Trophoblast cell (in vitro differentiated cells and primary cell): Measurements from ENCODE around the gene RALGAPB.

ENCODE experiments used
- DNase-seq, 2 donors: peaks; one replicate each; pipeline ENCODE4 v3.0.0-alpha.2; 2016
- H2AFZ ChIP-seq: 2 replicates; pipeline ENCODE4 v1.6.1; 2013; ENCODE audit warnings: low read length, moderate library complexity, mild to moderate bottlenecking; ENCODE audit not compliant: insufficient read depth, poor library complexity
- H2AK5ac ChIP-seq: 2 replicates; pipeline ENCODE4 v1.6.1; 2013; ENCODE audit warnings: mild to moderate bottlenecking, low read length
- H2BK120ac ChIP-seq: 2 replicates; pipeline ENCODE4 v1.6.1; 2013; ENCODE audit warnings: low read length, mild to moderate bottlenecking, moderate library complexity; ENCODE audit not compliant: insufficient read depth, poor library complexity
- H2BK12ac ChIP-seq: 2 replicates; pipeline ENCODE4 v1.6.1; 2013; ENCODE audit warnings: mild to moderate bottlenecking, low read length, moderate library complexity
- H2BK5ac ChIP-seq: 2 replicates; pipeline ENCODE4 v1.6.1; 2013; ENCODE audit warnings: low read length, low read depth, moderate library complexity, mild to moderate bottlenecking; ENCODE audit not compliant: poor library complexity
- H3K14ac ChIP-seq: 2 replicates; pipeline ENCODE4 v1.6.1; 2013; ENCODE audit warnings: mild to moderate bottlenecking, low read length
- H3K18ac ChIP-seq: 2 replicates; pipeline ENCODE4 v1.6.1; 2013; ENCODE audit warnings: mild to moderate bottlenecking, low read length
- H3K23ac ChIP-seq: 2 replicates; pipeline ENCODE4 v1.6.1; 2013; ENCODE audit warnings: low read length
- H3K27ac ChIP-seq: 2 replicates; pipeline ENCODE4 v1.5.1; 2013; ENCODE audit warnings: low read depth, mild to moderate bottlenecking, inconsistent platforms, low read length, moderate library complexity
- H3K27me3 ChIP-seq: 2 replicates; pipeline ENCODE4 v1.6.1; 2013; ENCODE audit warnings: inconsistent platforms, mild to moderate bottlenecking, low read length, moderate library complexity; ENCODE audit not compliant: insufficient read depth
- H3K36me3 ChIP-seq, 2 experiments: 1 replicate in 1 of 2; 2 replicates in 1 of 2; pipeline ENCODE4 v1.6.1; 2013; ENCODE audit warnings: low read length in 2 of 2, mild to moderate bottlenecking in 2 of 2, moderate library complexity in 1 of 2; ENCODE audit not compliant: insufficient read depth in 2 of 2, control insufficient read depth in 1 of 2
- H3K4ac ChIP-seq: 2 replicates; pipeline ENCODE4 v1.6.1; 2013; ENCODE audit warnings: low read depth, mild to moderate bottlenecking, low read length, moderate library complexity
- H3K4me1 ChIP-seq, 2 experiments: 1 replicate in 1 of 2; 2 replicates in 1 of 2; pipeline ENCODE4 v1.6.1; 2013; ENCODE audit warnings: low read length in 2 of 2, mild to moderate bottlenecking in 2 of 2, moderate library complexity in 1 of 2; ENCODE audit not compliant: insufficient read depth in 2 of 2, control insufficient read depth in 1 of 2
- H3K4me2 ChIP-seq: 2 replicates; pipeline ENCODE4 v1.6.1; 2013; ENCODE audit warnings: inconsistent platforms, mild to moderate bottlenecking, low read length, moderate library complexity
- H3K4me3 ChIP-seq: 2 replicates; pipeline ENCODE4 v1.5.1; 2013; ENCODE audit warnings: mild to moderate bottlenecking, low read depth, low read length, inconsistent platforms
- H3K79me1 ChIP-seq: one replicate; pipeline ENCODE4 v1.6.1; 2013; ENCODE audit warnings: low read length
- H3K79me2 ChIP-seq: 2 replicates; pipeline ENCODE4 v1.6.1; 2013; ENCODE audit warnings: low read length, mild to moderate bottlenecking; ENCODE audit not compliant: control insufficient read depth, insufficient read depth, poor library complexity
- H3K9ac ChIP-seq: 2 replicates; pipeline ENCODE4 v1.6.1; 2013; ENCODE audit warnings: mild to moderate bottlenecking, low read length
- H3K9me3 ChIP-seq: 2 replicates; pipeline ENCODE4 v1.6.1; 2013; ENCODE audit warnings: low read depth, mild to moderate bottlenecking, control low read depth, inconsistent platforms, low read length; ENCODE audit not compliant: insufficient read depth
- H4K12ac ChIP-seq: 2 replicates; pipeline ENCODE4 v1.6.1; 2013; ENCODE audit warnings: low read depth, mild to moderate bottlenecking, low read length, moderate library complexity
- H4K8ac ChIP-seq: 2 replicates; pipeline ENCODE4 v1.6.1; 2013; ENCODE audit warnings: low read depth, mild to moderate bottlenecking, low read length, moderate library complexity
- H4K91ac ChIP-seq: one replicate; pipeline ENCODE4 v1.6.1; 2013; ENCODE audit warnings: low read depth, mild to moderate bottlenecking, low read length, moderate library complexity
- WGBS: extraction: QIAGEN DNeasy Blood & Tissue Kit; methylation state at CpG from one replicate; pipeline ENCODE4 v1.1.7; 2013; ENCODE audit warnings: missing lambda C conversion rate; ENCODE audit not compliant: insufficient read length, insufficient coverage; ENCODE audit errors: extremely low coverage; 5-methylcytosine and 5-hydroxymethylcytosine counted together

RALGAPB gene

DNA sequence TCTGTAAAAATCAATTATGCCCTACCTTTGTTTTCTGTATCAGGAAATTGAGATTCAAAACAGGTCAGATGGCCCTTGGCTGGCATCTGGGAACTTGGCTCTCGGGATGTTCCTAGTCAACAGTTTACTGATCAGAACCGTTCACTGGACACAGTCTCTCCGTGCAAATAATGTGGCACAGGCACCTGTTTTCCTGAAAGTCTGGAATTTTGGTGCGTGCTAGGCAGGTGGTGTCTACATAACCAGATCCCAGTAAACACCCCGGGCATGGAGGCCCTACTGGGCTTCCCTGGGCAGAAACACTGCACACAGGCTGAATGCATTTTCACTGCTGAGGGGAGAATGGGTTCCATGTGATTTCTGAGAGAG, 45.0 kb upstream of the RALGAPB start:
- H3K9me3 ChIP-seq, result no peaks in the 10 kb centered on the region
- no peak overlapping the region for H3K4me2 ChIP-seq
- peaks cover 3% of the 10 kb centered on the region for H3K79me2 ChIP-seq
- H3K4me1 ChIP-seq, result peaks cover 0 to 3% of the 10 kb centered on the region in 2 experiments
- peaks cover 80 to 92% of the 10 kb centered on the region in 2 experiments for H3K36me3 ChIP-seq
- no peak overlapping the region for H2AFZ ChIP-seq
- H4K91ac ChIP-seq, result no peak overlapping the region
- no peak overlapping the region for H3K23ac ChIP-seq
- no peak for DNase-seq
- H3K27me3 ChIP-seq, result no peaks in the 10 kb centered on the region
- H2BK12ac ChIP-seq, result no peak overlapping the region
- no peak overlapping the region for H3K18ac ChIP-seq
- no peak overlapping the region for H2BK120ac ChIP-seq
- H3K27ac ChIP-seq, result no peak overlapping the region
- H3K14ac ChIP-seq, result no peak overlapping the region
- no CpG with 5 or more reads among the region's 5 CpGs for WGBS
- no peak overlapping the region for H3K9ac ChIP-seq
- H4K12ac ChIP-seq, result no peak overlapping the region
- H2AK5ac ChIP-seq, result no peak overlapping the region
- H3K4ac ChIP-seq, result no peak overlapping the region
- H4K8ac ChIP-seq, result no peak overlapping the region
- H2BK5ac ChIP-seq, result no peak overlapping the region
- no peak overlapping the region for H3K4me3 ChIP-seq
- no peaks in the 10 kb centered on the region for H3K79me1 ChIP-seq

DNA sequence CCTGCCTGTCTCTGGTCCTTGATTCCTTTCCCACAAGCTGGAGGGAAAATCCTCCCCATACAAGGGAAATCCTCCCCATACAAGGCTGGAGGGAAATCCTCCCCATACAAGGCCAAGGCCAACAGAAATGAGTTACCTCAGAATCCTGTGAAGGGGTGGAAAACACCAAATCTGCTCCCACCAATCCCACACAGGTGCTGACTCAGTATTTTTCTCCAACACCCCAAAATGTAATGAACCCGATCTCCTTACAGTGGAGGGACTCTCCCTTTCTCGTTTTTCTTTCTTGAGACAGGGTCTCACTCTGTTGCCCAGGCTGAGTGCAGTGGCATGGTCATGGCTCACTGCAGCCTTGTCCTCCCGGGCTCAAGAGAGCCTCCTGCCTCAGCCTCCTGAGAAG, 43.8 kb upstream of the RALGAPB start:
- Histone ChIP-seq H3K4me3 (no peak overlapping the region), H3K23ac (no peak overlapping the region), H3K27ac (no peak overlapping the region), H3K14ac (no peak overlapping the region), H3K9me3 (peaks cover under 1% of the 10 kb centered on the region), H3K79me1 (no peaks in the 10 kb centered on the region), H4K8ac (no peak overlapping the region), H3K4me1 (peaks cover 3 to 7% of the 10 kb centered on the region in 2 experiments), H4K91ac (no peak overlapping the region), H4K12ac (no peak overlapping the region), H3K4ac (no peak overlapping the region), H2BK12ac (no peak overlapping the region), H2AK5ac (no peak overlapping the region), H3K4me2 (no peak overlapping the region), H3K18ac (no peak overlapping the region), H3K36me3 (peaks cover 83 to 95% of the 10 kb centered on the region in 2 experiments), H3K79me2 (peaks cover 11% of the 10 kb centered on the region), H3K27me3 (no peaks in the 10 kb centered on the region), H2AFZ (no peak overlapping the region), H2BK5ac (no peak overlapping the region), H2BK120ac (no peak overlapping the region), H3K9ac (no peak overlapping the region)
- no peak for DNase-seq
- WGBS, result no CpG with 5 or more reads among the region's 3 CpGs

GRCh38 chr20:38429301-38429700, 43.3 kb upstream of the RALGAPB start:
- Histone ChIP-seq H3K4me3 (no peak overlapping the region), H2BK120ac (no peak overlapping the region), H3K27me3 (no peaks in the 10 kb centered on the region), H3K18ac (no peak overlapping the region), H4K8ac (no peak overlapping the region), H2BK5ac (no peak overlapping the region), H3K4me2 (no peak overlapping the region), H2BK12ac (no peak overlapping the region), H3K27ac (no peak overlapping the region), H4K12ac (no peak overlapping the region), H3K14ac (no peak overlapping the region), H3K23ac (no peak overlapping the region), H3K36me3 (peaks cover 78 to 92% of the 10 kb centered on the region in 2 experiments), H4K91ac (no peak overlapping the region), H3K9me3 (peaks cover 2% of the 10 kb centered on the region), H2AK5ac (no peak overlapping the region), H3K79me1 (no peaks in the 10 kb centered on the region), H3K9ac (no peak overlapping the region), H3K79me2 (peaks cover 16% of the 10 kb centered on the region), H2AFZ (no peak overlapping the region), H3K4ac (no peak overlapping the region), H3K4me1 (peaks cover 5 to 12% of the 10 kb centered on the region in 2 experiments)
- DNase-seq, result no peak
- WGBS, result no CpG with 5 or more reads among the region's 3 CpGs

DNA sequence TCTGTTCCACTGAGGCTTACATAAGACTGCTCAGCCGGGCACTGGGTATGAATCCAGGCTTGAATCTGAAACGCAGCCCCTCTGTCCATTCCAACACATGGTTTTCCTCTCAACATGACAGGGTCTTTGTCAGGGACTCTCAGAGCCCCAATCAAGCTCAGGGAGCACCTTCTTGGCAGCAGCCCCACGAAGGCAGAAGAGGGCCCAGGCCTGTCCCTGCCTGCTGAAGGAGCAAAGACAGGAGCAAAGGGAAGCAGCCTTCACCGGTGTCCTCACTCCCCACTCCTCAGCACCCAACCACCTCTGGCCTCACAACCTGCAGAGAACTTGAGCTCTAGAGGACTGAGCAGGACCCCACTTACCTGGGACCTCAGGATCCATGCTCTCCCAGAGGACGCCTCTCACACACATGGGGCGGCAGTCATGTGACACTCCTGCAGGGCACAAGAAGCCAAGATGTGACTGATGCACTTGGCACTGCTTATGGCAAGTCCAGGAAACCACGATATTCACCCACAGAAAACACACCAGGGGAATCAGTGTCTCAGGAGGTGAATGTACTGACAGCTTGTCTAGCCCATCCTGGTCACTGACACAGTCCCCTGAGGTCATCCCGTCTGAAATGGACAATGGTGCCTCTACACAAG, 41.8 kb upstream of the RALGAPB start:
- Histone ChIP-seq H3K9ac (no peak overlapping the region), H3K4ac (no peak overlapping the region), H3K4me3 (no peak overlapping the region), H3K27ac (no peak overlapping the region), H2AFZ (no peak overlapping the region), H4K8ac (no peak overlapping the region), H3K79me1 (peaks cover 8% of the 10 kb centered on the region), H3K79me2 (peaks cover 25% of the 10 kb centered on the region), H3K4me1 (peaks cover 5 to 12% of the 10 kb centered on the region in 2 experiments), H3K4me2 (no peak overlapping the region), H3K36me3 (peaks cover 65 to 77% of the 10 kb centered on the region in 2 experiments), H3K9me3 (peaks cover 2% of the 10 kb centered on the region), H3K18ac (no peak overlapping the region), H2BK12ac (no peak overlapping the region), H4K91ac (no peak overlapping the region), H3K23ac (no peak overlapping the region), H3K27me3 (no peaks in the 10 kb centered on the region), H2BK5ac (no peak overlapping the region), H3K14ac (no peak overlapping the region), H2AK5ac (no peak overlapping the region), H4K12ac (no peak overlapping the region), H2BK120ac (no peak overlapping the region)
- no peak for DNase-seq
- no CpG with 5 or more reads among the region's 8 CpGs for WGBS
